Astrocyte (in vitro differentiated cells and primary cell): ENCODE data around the gene SLC33A1. TPM values are rescaled to one million over a fixed set of nuclear protein-coding genes. Genes with fewer than 3 reads are reported as not detected.

ENCODE experiments used
- DNase-seq: peaks from one replicate; pipeline ENCODE4 v3.0.0-alpha.2; 2010; ENCODE audit warnings: low read depth
- FAIRE-seq: peaks from 2 replicates; lab custom pipeline; 2011; peaks lifted over from hg19 to GRCh38; lab: Jason Lieb, UNC
- H2AFZ ChIP-seq: 2 replicates; pipeline ENCODE4 v1.6.0; 2012; ENCODE audit warnings: low read depth, low read length, inconsistent platforms
- H3K27ac ChIP-seq: 2 replicates; pipeline ENCODE4 v1.5.1; 2011; ENCODE audit warnings: low read depth, low read length, inconsistent platforms
- H3K27me3 ChIP-seq: 2 replicates; pipeline ENCODE4 v1.6.0; 2011; ENCODE audit warnings: low read length, inconsistent platforms; ENCODE audit not compliant: insufficient read depth
- H3K36me3 ChIP-seq: 2 replicates; pipeline ENCODE4 v1.5.1; 2011; ENCODE audit warnings: low read length, inconsistent platforms; ENCODE audit not compliant: insufficient read depth
- H3K4me1 ChIP-seq: 2 replicates; pipeline ENCODE4 v1.5.1; 2011; ENCODE audit warnings: low read length, inconsistent platforms; ENCODE audit not compliant: insufficient read depth
- H3K4me2 ChIP-seq: 2 replicates; pipeline ENCODE4 v1.6.0; 2012; ENCODE audit warnings: low read length, inconsistent platforms
- H3K4me3 ChIP-seq: 2 replicates; pipeline ENCODE4 v1.5.1; 2011; ENCODE audit warnings: low read depth, mild to moderate bottlenecking, low read length, inconsistent platforms; ENCODE audit not compliant: insufficient read depth
- H3K79me2 ChIP-seq: 2 replicates; pipeline ENCODE4 v1.6.0; 2012; ENCODE audit warnings: mild to moderate bottlenecking, low read length, inconsistent platforms; ENCODE audit not compliant: insufficient read depth
- H3K9ac ChIP-seq: 2 replicates; pipeline ENCODE4 v1.6.0; 2012; ENCODE audit warnings: mild to moderate bottlenecking, low read length, inconsistent platforms
- H3K9me3 ChIP-seq: 2 replicates; pipeline ENCODE4 v1.5.1; 2012; ENCODE audit warnings: low read depth, mild to moderate bottlenecking, low read length, inconsistent platforms; ENCODE audit not compliant: insufficient read depth
- H4K20me1 ChIP-seq: 2 replicates; pipeline ENCODE4 v1.6.0; 2012; ENCODE audit warnings: low read length, inconsistent platforms; ENCODE audit not compliant: insufficient read depth
- H3K27ac Mint-ChIP-seq: one replicate; pipeline ENCODE4 v1.8.0; 2021; ENCODE audit warnings: mild to moderate bottlenecking, mixed read lengths; ENCODE audit not compliant: unreplicated experiment
- H3K27me3 Mint-ChIP-seq: one replicate; pipeline ENCODE4 v1.8.0; 2021; ENCODE audit warnings: low read depth, mixed read lengths; ENCODE audit not compliant: unreplicated experiment
- H3K36me3 Mint-ChIP-seq: one replicate; pipeline ENCODE4 v1.8.0; 2021; ENCODE audit warnings: low read depth, mixed read lengths; ENCODE audit not compliant: unreplicated experiment
- H3K4me1 Mint-ChIP-seq: one replicate; pipeline ENCODE4 v1.8.0; 2021; ENCODE audit warnings: low read depth, mixed read lengths; ENCODE audit not compliant: unreplicated experiment
- H3K4me3 Mint-ChIP-seq: one replicate; pipeline ENCODE4 v1.8.0; 2021; ENCODE audit warnings: mild to moderate bottlenecking, moderate library complexity, mixed read lengths; ENCODE audit not compliant: unreplicated experiment
- H3K9me3 Mint-ChIP-seq: one replicate; pipeline ENCODE4 v1.8.0; 2021; ENCODE audit warnings: mild to moderate bottlenecking, mixed read lengths; ENCODE audit not compliant: unreplicated experiment
- CTCF ChIP-seq: IDR thresholded peaks from 2 replicates; pipeline ENCODE4 v1.5.1; 2011; ENCODE audit warnings: low read depth, mild to moderate bottlenecking, inconsistent platforms, low read length, moderate library complexity; ENCODE audit not compliant: insufficient read depth
- EZH2 ChIP-seq: IDR thresholded peaks from 2 replicates; pipeline ENCODE4 v1.6.1; 2012; ENCODE audit warnings: mild to moderate bottlenecking, low read length, inconsistent platforms; ENCODE audit not compliant: insufficient read depth
- total RNA-seq: library from RNA; stranded (reverse); gene quantifications from 2 replicates; pipeline ENCODE4 v1.2.1, GENCODE V29; 2021

Gene SLC33A1
- total RNA-seq, 1 donor from 2014 or later = 27.3 TPM

GRCh38 chr3:155791190-155791589 lies 63.0 kb downstream of the SLC33A1 start:
- Histone ChIP-seq H3K4me2 (no peak overlapping the region), H3K9ac (no peak overlapping the region), H3K9me3 (no peaks in the 10 kb centered on the region), H3K4me1 (no peaks in the 10 kb centered on the region), H3K36me3 (no peaks in the 10 kb centered on the region), H3K27ac (no peak overlapping the region), H2AFZ (no peak overlapping the region), H4K20me1 (no peaks in the 10 kb centered on the region), H3K27me3 (no peaks in the 10 kb centered on the region), H3K79me2 (no peaks in the 10 kb centered on the region), H3K4me3 (no peak overlapping the region)
- Mint-ChIP-seq H3K4me3 (no peak overlapping the region), H3K4me1 (no peaks in the 10 kb centered on the region), H3K27me3 (no peaks in the 10 kb centered on the region), H3K36me3 (peaks cover 18% of the 10 kb centered on the region), H3K9me3 (no peaks in the 10 kb centered on the region), H3K27ac (no peak overlapping the region)
- TF ChIP-seq CTCF (no peak), EZH2 (no peak)
- DNase-seq (no peak), FAIRE-seq (no peak)

- H3K9me3 Mint-ChIP-seq = no peaks in the 10 kb centered on the region
- FAIRE-seq (no peak), DNase-seq (no peak)
- Histone ChIP-seq H3K9ac (no peak overlapping the region), H3K9me3 (no peaks in the 10 kb centered on the region), H3K27me3 (no peaks in the 10 kb centered on the region), H2AFZ (no peak overlapping the region), H3K4me2 (no peak overlapping the region), H3K79me2 (no peaks in the 10 kb centered on the region), H3K4me3 (no peak overlapping the region), H3K36me3 (no peaks in the 10 kb centered on the region), H4K20me1 (no peaks in the 10 kb centered on the region), H3K27ac (no peak overlapping the region), H3K4me1 (no peaks in the 10 kb centered on the region)
- no peak for TF ChIP-seq EZH2
- TF ChIP-seq CTCF = no peak
- H3K36me3 Mint-ChIP-seq = peaks cover 17% of the 10 kb centered on the region
- no peaks in the 10 kb centered on the region for H3K4me1 Mint-ChIP-seq
- H3K27ac Mint-ChIP-seq = no peak overlapping the region
- H3K27me3 Mint-ChIP-seq = no peaks in the 10 kb centered on the region
- H3K4me3 Mint-ChIP-seq = no peak overlapping the region
Measured at GRCh38 chr3:155790272-155790925, 63.8 kb downstream of the SLC33A1 start.

GRCh38 chr3:155785662-155786295 lies 68.4 kb downstream of the SLC33A1 start:
- Mint-ChIP-seq H3K36me3 (peaks cover 6% of the 10 kb centered on the region), H3K9me3 (peaks cover 6% of the 10 kb centered on the region), H3K27ac (no peak overlapping the region), H3K27me3 (no peaks in the 10 kb centered on the region), H3K4me1 (no peaks in the 10 kb centered on the region), H3K4me3 (no peak overlapping the region)
- DNase-seq (no peak), FAIRE-seq (no peak)
- no peaks in the 10 kb centered on the region for H3K79me2 ChIP-seq
- H3K27ac ChIP-seq = no peak overlapping the region
- H3K9me3 ChIP-seq = no peaks in the 10 kb centered on the region
- no peak overlapping the region for H3K9ac ChIP-seq
- H4K20me1 ChIP-seq = no peaks in the 10 kb centered on the region
- no peak overlapping the region for H2AFZ ChIP-seq
- H3K27me3 ChIP-seq = no peaks in the 10 kb centered on the region
- no peak overlapping the region for H3K4me3 ChIP-seq
- H3K36me3 ChIP-seq = no peaks in the 10 kb centered on the region
- no peak for TF ChIP-seq EZH2
- TF ChIP-seq CTCF = no peak
- no peak overlapping the region for H3K4me2 ChIP-seq
- H3K4me1 ChIP-seq = no peaks in the 10 kb centered on the region
